ENCODE measurements around the gene LCN10. TPM values are rescaled to one million over a fixed set of nuclear protein-coding genes. Genes with fewer than 3 reads are reported as not detected.
"Not testable (repeated sequence)": the region's sequence is repeated elsewhere in the genome, so short reads cannot be mapped to it uniquely, and the experiment has no call there.

Gene LCN10
- total RNA-seq, 6 donors from 2014 or later = 0.39 to 17.8 (median 2.2) TPM

GRCh38 chr9:136759001-136759400 lies 16.3 kb upstream of the LCN10 start:
- Histone ChIP-seq H3K9me3 (peaks cover 0 to 7% (median 0%) of the 10 kb centered on the region in 4 donors), H3K27ac (no peak overlapping the region), H3K4me1 (peaks cover 0 to 12% (median 2%) of the 10 kb centered on the region in 4 donors), H3K36me3 (no peaks in the 10 kb centered on the region), H3K4me3 (no peak overlapping the region), H3K27me3 (no peaks in the 10 kb centered on the region)
- DNase-seq (no peak), ATAC-seq (ENCODE audit: low FRiP score in 2 of 2) (no peak)
- WGBS, 2 donors = 92% methylated on average over 4 of the region's 9 CpGs; no CpG with 5 or more reads in 1 of the 2 donors
- TF ChIP-seq POLR2AphosphoS5 (IDR thresholded peaks at IDR 0.05) (no peak), EP300 (IDR thresholded peaks at IDR 0.05) (no peak), POLR2A (IDR thresholded peaks at IDR 0.05) (no peak)
- TF ChIP-seq, protein P1, sequence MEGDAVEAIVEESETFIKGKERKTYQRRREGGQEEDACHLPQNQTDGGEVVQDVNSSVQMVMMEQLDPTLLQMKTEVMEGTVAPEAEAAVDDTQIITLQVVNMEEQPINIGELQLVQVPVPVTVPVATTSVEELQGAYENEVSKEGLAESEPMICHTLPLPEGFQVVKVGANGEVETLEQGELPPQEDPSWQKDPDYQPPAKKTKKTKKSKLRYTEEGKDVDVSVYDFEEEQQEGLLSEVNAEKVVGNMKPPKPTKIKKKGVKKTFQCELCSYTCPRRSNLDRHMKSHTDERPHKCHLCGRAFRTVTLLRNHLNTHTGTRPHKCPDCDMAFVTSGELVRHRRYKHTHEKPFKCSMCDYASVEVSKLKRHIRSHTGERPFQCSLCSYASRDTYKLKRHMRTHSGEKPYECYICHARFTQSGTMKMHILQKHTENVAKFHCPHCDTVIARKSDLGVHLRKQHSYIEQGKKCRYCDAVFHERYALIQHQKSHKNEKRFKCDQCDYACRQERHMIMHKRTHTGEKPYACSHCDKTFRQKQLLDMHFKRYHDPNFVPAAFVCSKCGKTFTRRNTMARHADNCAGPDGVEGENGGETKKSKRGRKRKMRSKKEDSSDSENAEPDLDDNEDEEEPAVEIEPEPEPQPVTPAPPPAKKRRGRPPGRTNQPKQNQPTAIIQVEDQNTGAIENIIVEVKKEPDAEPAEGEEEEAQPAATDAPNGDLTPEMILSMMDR (IDR thresholded peaks at IDR 0.05) = no peak

- ATAC-seq (ENCODE audit: low FRiP score in 2 of 2) = no peak
- H3K9me3 ChIP-seq = peaks cover 0 to 7% (median 2%) of the 10 kb centered on the region in 4 donors
- no peak for TF ChIP-seq POLR2AphosphoS5 (IDR thresholded peaks at IDR 0.05)
- TF ChIP-seq, protein P1 (IDR thresholded peaks at IDR 0.05) = no peak
- no peak for TF ChIP-seq POLR2A (IDR thresholded peaks at IDR 0.05)
- no peak for TF ChIP-seq EP300 (IDR thresholded peaks at IDR 0.05)
Observed at GRCh38 chr9:136757751-136758140, 15.0 kb upstream of the LCN10 start.

GRCh38 chr9:136757328-136757727 lies 14.6 kb upstream of the LCN10 start:
- H3K4me3 ChIP-seq = no peak overlapping the region
- H3K36me3 ChIP-seq = no peaks in the 10 kb centered on the region
- WGBS, 2 donors = 89 to 95% methylated on average over 12 to 20 of the region's 20 CpGs
- DNase-seq (peak in 1 of 2 donors; percentile 67), ATAC-seq (ENCODE audit: low FRiP score in 2 of 2) (no peak)
- H3K9me3 ChIP-seq = peaks cover 0 to 7% (median 2%) of the 10 kb centered on the region in 4 donors
- TF ChIP-seq, protein P1 (IDR thresholded peaks at IDR 0.05) = no peak
- TF ChIP-seq POLR2AphosphoS5 (IDR thresholded peaks at IDR 0.05) = no peak
- peaks cover 0 to 5% (median 0%) of the 10 kb centered on the region in 4 donors for H3K4me1 ChIP-seq
- H3K27me3 ChIP-seq = no peaks in the 10 kb centered on the region
- no peak overlapping the region for H3K27ac ChIP-seq

More at GRCh38 chr9:136757751-136758140, 15.0 kb upstream of the LCN10 start:
- Histone ChIP-seq H3K36me3 (no peaks in the 10 kb centered on the region), H3K27me3 (no peaks in the 10 kb centered on the region), H3K4me3 (no peak overlapping the region), H3K27ac (no peak overlapping the region), H3K4me1 (peaks cover 0 to 5% (median 0%) of the 10 kb centered on the region in 4 donors)
- peak in 1 of 2 donors; percentile 75 for DNase-seq
- 70 to 84% methylated on average over 4 to 16 of the region's 20 CpGs for WGBS, 2 donors

DNA sequence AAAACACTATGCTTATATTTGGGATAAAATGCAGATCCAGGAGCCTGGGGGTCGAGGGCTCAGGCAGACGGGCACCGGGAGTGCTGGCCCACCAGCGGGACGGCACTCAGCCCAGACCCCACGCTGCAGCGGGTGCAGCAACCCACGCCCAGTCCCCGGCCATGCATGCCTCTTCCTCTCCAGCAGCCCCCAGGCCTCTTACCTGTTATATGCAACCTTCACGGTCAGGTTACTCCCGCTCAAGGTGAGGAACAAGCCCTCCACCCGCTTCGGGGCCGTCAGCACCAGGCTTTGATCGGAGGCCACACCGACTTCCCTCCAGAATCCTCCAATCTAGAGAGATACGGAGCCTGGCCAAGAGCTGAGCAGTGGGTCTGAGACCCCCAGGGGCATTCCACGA lies 14.1 kb upstream of the LCN10 start:
- peaks cover 0 to 5% (median 0%) of the 10 kb centered on the region in 4 donors for H3K4me1 ChIP-seq
- ATAC-seq (ENCODE audit: low FRiP score in 2 of 2) (no peak), DNase-seq (peak in 1 of 2 donors; percentile 61)
- H3K9me3 ChIP-seq = peaks cover 0 to 7% (median 3%) of the 10 kb centered on the region in 4 donors
- TF ChIP-seq POLR2AphosphoS5 (IDR thresholded peaks at IDR 0.05) (no peak), POLR2A (IDR thresholded peaks at IDR 0.05) (no peak), EP300 (IDR thresholded peaks at IDR 0.05) (no peak)
- TF ChIP-seq, protein P1 (IDR thresholded peaks at IDR 0.05) = no peak
- no peaks in the 10 kb centered on the region for H3K36me3 ChIP-seq
- 90 to 93% methylated on average over 14 to 18 of the region's 18 CpGs for WGBS, 2 donors
- no peak overlapping the region for H3K4me3 ChIP-seq
- H3K27me3 ChIP-seq = no peaks in the 10 kb centered on the region
- H3K27ac ChIP-seq = no peak overlapping the region

GRCh38 chr9:136756134-136756438 lies 13.3 kb upstream of the LCN10 start:
- Histone ChIP-seq H3K4me1 (peaks cover 0 to 5% (median 0%) of the 10 kb centered on the region in 4 donors), H3K27me3 (no peaks in the 10 kb centered on the region), H3K4me3 (no peak overlapping the region), H3K27ac (no peak overlapping the region), H3K36me3 (no peaks in the 10 kb centered on the region), H3K9me3 (peaks cover 0 to 9% (median 3%) of the 10 kb centered on the region in 4 donors)
- no peak for ATAC-seq (ENCODE audit: low FRiP score in 2 of 2)
- TF ChIP-seq POLR2A (IDR thresholded peaks at IDR 0.05) (no peak), POLR2AphosphoS5 (IDR thresholded peaks at IDR 0.05) (no peak), EP300 (IDR thresholded peaks at IDR 0.05) (no peak)
- TF ChIP-seq, protein P1 (IDR thresholded peaks at IDR 0.05) = no peak
- no peak for DNase-seq
- 81 to 83% methylated on average over 4 of the region's 4 CpGs for WGBS, 2 donors

GRCh38 chr9:136755302-136756133 lies 12.8 kb upstream of the LCN10 start:
- ATAC-seq (ENCODE audit: low FRiP score in 2 of 2); H3K27me3 ChIP-seq; H3K4me3 ChIP-seq; H3K36me3 ChIP-seq; H3K27ac ChIP-seq; DNase-seq; H3K4me1 ChIP-seq; H3K9me3 ChIP-seq: not testable (repeated sequence)
- WGBS, 2 donors = 92 to 93% methylated on average over 12 to 22 of the region's 22 CpGs

All from upper lobe of left lung (tissue), 6 donors.